HG02610 (cell line): Measurements from ENCODE around the gene PRIM2.
A peak's percentile ranks its signal among the peaks of the same experiment; 100 is the strongest.
"Not testable (repeated sequence)": the region's sequence is repeated elsewhere in the genome, so short reads cannot be mapped to it uniquely, and the experiment has no call there.

Experiments used
- ATAC-seq: cut with Tn5 transposase; IDR thresholded peaks from one replicate; pipeline ENCODE4 v1.9.1; 2021; ENCODE audit warnings: mild to moderate bottlenecking, moderate library complexity; ENCODE audit not compliant: unreplicated experiment

PRIM2 gene

GRCh38 chr6:57489887-57490286 lies 172.5 kb downstream of the PRIM2 start:
- ATAC-seq = not testable (repeated sequence)

- ATAC-seq = not testable (repeated sequence)
These were observed 174.4 kb downstream of the PRIM2 start for GRCh38 chr6:57491795-57492194.

DNA sequence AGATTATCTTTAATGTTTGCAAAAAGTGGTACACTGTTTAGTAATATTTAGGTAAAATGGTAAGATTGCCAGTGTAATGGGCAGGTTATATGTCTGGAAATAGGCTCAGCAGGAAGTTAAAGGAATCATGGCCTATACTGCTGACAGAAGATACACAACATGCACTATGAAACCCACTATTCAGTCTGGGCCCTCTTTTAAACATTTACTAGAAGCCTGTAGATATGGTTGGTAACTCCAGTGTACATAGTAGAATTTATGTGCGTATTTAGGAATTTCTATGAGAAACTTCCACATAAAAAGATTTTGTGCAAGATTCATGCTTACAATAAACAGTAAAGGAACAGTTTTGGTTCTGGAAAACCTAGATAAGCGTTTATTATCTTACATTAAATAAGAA lies 178.8 kb downstream of the PRIM2 start:
- not testable (repeated sequence) for ATAC-seq

DNA sequence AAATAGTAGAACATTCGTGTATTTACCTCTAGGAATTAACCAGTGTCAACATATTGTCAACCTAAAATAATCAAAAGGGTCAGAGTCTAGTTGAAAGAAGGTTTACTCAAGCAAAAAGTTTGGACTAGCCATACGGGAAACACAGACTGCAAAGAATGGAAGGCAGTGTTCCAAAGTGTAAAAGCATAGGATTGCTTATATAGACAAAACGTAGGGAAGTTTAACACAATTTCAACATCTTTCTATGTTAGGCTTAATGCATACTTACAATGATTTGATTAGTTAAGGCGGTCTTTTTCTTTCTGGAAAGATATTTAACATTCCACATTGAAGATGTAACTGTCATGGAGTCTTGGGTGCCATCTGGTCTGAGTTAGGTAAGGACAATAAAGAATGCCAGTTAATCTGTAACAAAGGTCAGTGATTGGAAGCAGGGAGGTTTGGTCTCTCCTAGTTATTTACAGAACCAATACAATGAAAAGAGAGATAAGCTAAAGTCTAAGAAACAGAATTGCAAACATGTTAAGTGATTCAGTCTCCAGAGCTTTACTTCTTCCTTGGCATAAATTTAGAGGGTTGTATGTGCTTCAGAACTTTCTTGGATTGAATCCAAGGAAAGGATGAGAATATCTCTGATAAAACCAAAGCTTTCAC lies 183.1 kb downstream of the PRIM2 start:
- not testable (repeated sequence) for ATAC-seq

- ATAC-seq = not testable (repeated sequence)
These were observed 185.0 kb downstream of the PRIM2 start for GRCh38 chr6:57502387-57502786.

- ATAC-seq = not testable (repeated sequence)
These were observed 187.8 kb downstream of the PRIM2 start for GRCh38 chr6:57505251-57505650.

DNA sequence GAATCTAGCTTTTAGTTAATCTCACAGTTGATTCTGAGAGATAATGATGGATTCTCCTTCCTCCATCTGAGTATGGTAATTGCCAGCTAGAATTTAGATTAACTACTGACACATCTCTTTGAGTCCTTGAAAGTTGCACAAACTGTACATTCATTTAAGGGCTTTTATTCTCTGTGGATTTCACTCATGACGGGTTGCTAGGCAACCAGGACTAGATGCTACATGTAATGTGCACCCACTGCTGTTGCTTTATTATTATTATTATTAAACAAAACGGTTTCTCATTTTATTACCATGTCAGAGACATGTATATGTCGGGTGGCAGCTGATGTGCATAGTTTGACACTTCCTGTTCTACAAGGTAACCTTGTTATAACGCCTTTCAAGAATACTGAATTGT lies 193.0 kb downstream of the PRIM2 start:
- ATAC-seq = not testable (repeated sequence)

DNA sequence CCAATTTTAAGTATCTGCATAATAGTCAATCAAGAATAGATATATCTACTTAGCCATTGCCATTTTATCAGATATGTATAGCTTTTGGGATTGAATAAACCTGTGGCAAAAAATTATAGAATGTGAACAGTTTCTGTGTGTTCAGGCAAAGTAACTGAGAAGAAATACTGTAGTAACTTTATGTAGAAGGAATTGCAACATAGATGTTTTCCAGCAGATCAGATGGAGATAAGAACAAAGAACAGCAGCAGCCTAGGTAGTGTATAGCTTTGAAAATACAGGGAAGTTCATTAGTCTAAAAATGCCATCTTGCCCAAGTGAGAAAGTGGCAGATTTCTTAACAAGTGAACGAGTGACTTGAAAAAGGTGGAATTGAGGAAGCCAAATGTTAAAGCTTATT lies 197.7 kb downstream of the PRIM2 start:
- not testable (repeated sequence) for ATAC-seq

GRCh38 chr6:57515845-57516244 lies 198.4 kb downstream of the PRIM2 start:
- not testable (repeated sequence) for ATAC-seq

GRCh38 chr6:57516776-57517175 lies 199.3 kb downstream of the PRIM2 start:
- ATAC-seq = not testable (repeated sequence)

- ATAC-seq = not testable (repeated sequence)
These were observed 201.8 kb downstream of the PRIM2 start for GRCh38 chr6:57519198-57519597.

GRCh38 chr6:57521085-57521484 lies 203.7 kb downstream of the PRIM2 start:
- not testable (repeated sequence) for ATAC-seq

DNA sequence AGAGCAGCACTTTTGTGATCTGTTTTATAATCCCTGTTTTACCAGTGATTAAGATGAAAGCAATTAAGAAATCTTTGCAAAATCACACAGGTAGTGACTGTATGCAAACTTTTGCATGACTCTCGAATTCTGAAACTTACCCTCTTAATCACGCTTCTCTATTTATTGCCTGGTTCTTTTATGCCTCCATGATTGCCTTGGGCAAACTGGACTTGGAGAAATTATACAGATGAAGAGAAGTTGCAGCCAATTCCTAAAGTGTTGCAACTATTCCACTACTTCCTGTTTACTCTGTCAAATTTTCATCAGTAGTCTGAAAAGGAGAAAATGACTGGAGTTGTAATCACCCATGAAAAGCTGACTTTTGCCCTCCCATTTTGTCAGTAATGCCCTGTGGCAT lies 205.8 kb downstream of the PRIM2 start:
- ATAC-seq = not testable (repeated sequence)

GRCh38 chr6:57529755-57530154 lies 212.3 kb downstream of the PRIM2 start:
- not testable (repeated sequence) for ATAC-seq

DNA sequence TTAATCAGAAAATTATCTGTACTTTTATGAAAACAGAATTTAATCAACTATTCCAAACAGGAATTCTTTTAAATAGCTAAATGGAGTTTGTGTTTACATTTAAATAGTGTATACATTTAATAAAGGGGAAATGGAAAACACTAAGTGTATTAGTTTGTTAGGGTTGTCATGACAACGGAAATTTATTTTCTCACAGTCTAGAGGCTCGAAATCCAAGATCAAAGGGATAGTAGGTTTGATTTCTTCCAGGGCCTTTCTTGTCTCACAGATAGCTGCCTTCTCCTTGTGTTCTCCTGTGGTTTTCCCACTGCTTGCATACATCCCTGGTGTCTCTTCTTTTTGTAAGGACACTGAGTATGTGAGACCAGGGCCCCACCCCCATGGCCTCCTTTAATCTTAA lies 215.2 kb downstream of the PRIM2 start:
- not testable (repeated sequence) for ATAC-seq

DNA sequence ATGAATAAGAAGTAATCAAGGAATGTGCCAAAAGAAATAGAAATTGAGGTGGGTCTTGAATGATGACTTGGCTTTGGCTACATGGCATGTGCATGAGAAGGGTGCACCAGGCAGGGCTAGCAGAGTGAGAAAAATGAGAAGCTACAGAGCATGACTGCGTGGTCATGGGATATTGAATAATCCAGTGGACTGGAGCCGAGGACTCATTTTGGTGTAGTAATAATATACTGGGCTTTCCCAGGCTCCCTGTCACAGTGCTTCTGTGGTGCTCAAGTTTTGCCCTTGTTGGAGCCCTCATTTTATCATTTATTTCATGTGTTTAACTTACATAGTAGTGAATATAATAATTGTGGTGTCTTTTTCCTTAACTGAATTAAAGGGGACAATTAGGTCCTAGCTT lies 217.7 kb downstream of the PRIM2 start:
- ATAC-seq = not testable (repeated sequence)

- ATAC-seq = peak; percentile 57
These were observed 218.6 kb downstream of the PRIM2 start for GRCh38 chr6:57535994-57536393.

- ATAC-seq = not testable (repeated sequence)
These were observed 220.5 kb downstream of the PRIM2 start for GRCh38 chr6:57537916-57538315.

DNA sequence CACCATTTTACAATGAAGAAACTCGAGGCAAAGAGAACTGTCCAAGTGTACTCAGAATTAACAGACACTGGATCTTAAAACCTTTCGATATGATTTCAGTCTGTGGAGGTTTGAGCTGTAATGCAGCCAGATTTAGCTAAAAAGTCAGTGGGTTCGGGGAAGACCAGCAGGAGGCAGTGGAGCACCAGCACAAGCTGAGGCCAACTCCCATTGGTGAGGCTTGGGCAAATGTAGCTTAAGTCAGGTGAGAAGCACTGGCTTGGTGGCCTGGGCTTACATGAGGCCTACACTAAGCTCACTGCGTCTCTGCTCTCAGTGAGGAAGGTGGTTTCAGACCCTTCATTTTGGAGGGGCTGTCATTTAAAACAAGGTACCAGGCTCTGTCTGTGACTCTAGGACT lies 234.5 kb downstream of the PRIM2 start:
- not testable (repeated sequence) for ATAC-seq

GRCh38 chr6:57557855-57558254 lies 240.4 kb downstream of the PRIM2 start:
- ATAC-seq = not testable (repeated sequence)

DNA sequence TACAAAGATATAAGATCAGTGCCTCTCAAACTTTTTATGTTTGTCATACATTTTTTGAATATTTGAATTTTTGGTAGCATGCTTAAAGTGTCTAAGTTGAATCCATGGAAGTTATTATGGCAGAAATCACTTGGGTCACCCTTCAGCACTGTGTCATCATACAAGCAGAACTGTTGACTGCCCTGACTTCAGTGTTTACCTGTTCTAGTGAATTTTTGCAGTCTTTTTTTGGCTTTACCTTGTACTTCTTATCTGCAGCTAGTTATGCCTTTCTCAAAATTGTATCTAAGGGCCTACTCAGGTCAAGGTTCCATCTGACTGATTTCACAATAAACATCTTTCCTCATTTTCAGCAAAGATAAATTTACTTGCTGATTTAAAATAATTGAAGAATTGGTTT lies 241.7 kb downstream of the PRIM2 start:
- not testable (repeated sequence) for ATAC-seq

DNA sequence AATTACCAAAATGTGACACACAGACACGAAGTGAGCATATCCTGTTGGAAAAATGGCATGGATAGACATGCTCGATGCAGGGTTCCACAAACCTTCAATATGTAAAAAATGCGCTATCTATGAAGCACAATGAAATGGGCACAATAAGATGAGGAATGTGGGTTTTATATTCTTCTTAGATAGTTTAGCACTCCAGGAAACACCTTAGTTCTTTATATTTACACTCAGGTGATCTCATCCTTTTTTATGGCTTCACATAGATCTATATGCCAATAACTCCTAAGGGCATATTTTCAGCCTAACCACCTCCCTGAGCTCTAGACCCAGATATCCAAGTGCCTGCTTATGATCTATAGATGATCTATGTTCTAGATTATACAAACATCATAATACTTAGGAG lies 244.8 kb downstream of the PRIM2 start:
- not testable (repeated sequence) for ATAC-seq

DNA sequence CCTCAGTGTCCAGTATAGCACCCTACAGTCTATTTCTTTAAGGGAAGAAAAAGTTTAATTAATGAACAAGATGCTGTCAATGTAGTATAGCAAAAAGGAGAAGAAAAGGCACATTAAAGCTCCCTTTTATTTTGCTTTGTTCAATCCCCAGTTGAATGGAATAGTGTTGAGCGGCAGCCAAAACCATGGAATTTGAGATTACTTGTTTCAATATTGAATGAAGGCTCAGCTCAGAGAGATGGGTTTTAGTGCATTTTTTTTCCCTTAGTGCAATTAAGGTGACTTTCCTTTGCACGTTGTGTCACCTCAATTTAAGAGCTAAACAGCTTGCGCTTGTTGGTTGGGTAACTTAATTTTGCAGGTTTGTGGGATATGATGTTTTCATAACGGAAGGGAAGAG lies 254.7 kb downstream of the PRIM2 start:
- ATAC-seq = not testable (repeated sequence)
